ENCODE measurements around the gene EPHA1. TPM values are rescaled to one million over a fixed set of nuclear protein-coding genes. Genes with fewer than 3 reads are reported as not detected.
A peak's percentile ranks its signal among the peaks of the same experiment; 100 is the strongest.

Gene EPHA1
- total and polyA plus RNA-seq, 4 donors = 0.89 to 6.6 (median 2.3) TPM

- H3K4me3 ChIP-seq (ENCODE audit: low read depth, low read length) = no peak overlapping the region
- H3K27me3 ChIP-seq (ENCODE audit: control insufficient read depth, insufficient read depth, low read length) = no peaks in the 10 kb centered on the region
- WGBS (ENCODE audit: insufficient coverage) = 100% methylated on average over 1 of the region's 3 CpGs
- peaks cover 4% of the 10 kb centered on the region for H3K4me1 ChIP-seq (ENCODE audit: control insufficient read depth, insufficient read depth, low read length)
- no peaks in the 10 kb centered on the region for H3K9me3 ChIP-seq (ENCODE audit: control insufficient read depth, insufficient read depth, low read length)
- no peaks in the 10 kb centered on the region for H3K36me3 ChIP-seq (ENCODE audit: control insufficient read depth, insufficient read depth, low read length)
- H3K27ac ChIP-seq (ENCODE audit: low read depth, low read length) = no peak overlapping the region
- DNase-seq (ENCODE audit: low read depth in 4 of 6, low spot score in 6 of 6) = no peak
Measured at GRCh38 chr7:143449793-143450192, 41.1 kb upstream of the EPHA1 start.

GRCh38 chr7:143448429-143448828, 39.8 kb upstream of the EPHA1 start:
- Histone ChIP-seq H3K4me1 (ENCODE audit: control insufficient read depth, insufficient read depth, low read length) (peaks cover 4% of the 10 kb centered on the region), H3K27ac (ENCODE audit: low read depth, low read length) (no peak overlapping the region), H3K27me3 (ENCODE audit: control insufficient read depth, insufficient read depth, low read length) (no peaks in the 10 kb centered on the region), H3K9me3 (ENCODE audit: control insufficient read depth, insufficient read depth, low read length) (no peaks in the 10 kb centered on the region), H3K36me3 (ENCODE audit: control insufficient read depth, insufficient read depth, low read length) (no peaks in the 10 kb centered on the region), H3K4me3 (ENCODE audit: low read depth, low read length) (no peak overlapping the region)
- DNase-seq (ENCODE audit: low read depth in 4 of 6, low spot score in 6 of 6) = no peak
- WGBS (ENCODE audit: insufficient coverage) = 95% methylated on average over 4 of the region's 5 CpGs

- DNase-seq (ENCODE audit: low read depth in 4 of 6, low spot score in 6 of 6) = peak; percentile 50 to 92 (median 68)
- Histone ChIP-seq H3K9me3 (ENCODE audit: control insufficient read depth, insufficient read depth, low read length) (no peaks in the 10 kb centered on the region), H3K4me1 (ENCODE audit: control insufficient read depth, insufficient read depth, low read length) (peaks cover 4% of the 10 kb centered on the region), H3K27me3 (ENCODE audit: control insufficient read depth, insufficient read depth, low read length) (no peaks in the 10 kb centered on the region), H3K4me3 (ENCODE audit: low read depth, low read length) (no peak overlapping the region), H3K36me3 (ENCODE audit: control insufficient read depth, insufficient read depth, low read length) (no peaks in the 10 kb centered on the region), H3K27ac (ENCODE audit: low read depth, low read length) (peak overlapping the region; percentile 8)
- WGBS (ENCODE audit: insufficient coverage) = no CpG with 5 or more reads among the region's 3 CpGs
Measured at GRCh38 chr7:143447466-143447865, 38.8 kb upstream of the EPHA1 start.

GRCh38 chr7:143444785-143445184, 36.1 kb upstream of the EPHA1 start:
- Histone ChIP-seq H3K36me3 (ENCODE audit: control insufficient read depth, insufficient read depth, low read length) (no peaks in the 10 kb centered on the region), H3K9me3 (ENCODE audit: control insufficient read depth, insufficient read depth, low read length) (no peaks in the 10 kb centered on the region), H3K27me3 (ENCODE audit: control insufficient read depth, insufficient read depth, low read length) (no peaks in the 10 kb centered on the region), H3K4me1 (ENCODE audit: control insufficient read depth, insufficient read depth, low read length) (peaks cover 4% of the 10 kb centered on the region), H3K4me3 (ENCODE audit: low read depth, low read length) (no peak overlapping the region), H3K27ac (ENCODE audit: low read depth, low read length) (no peak overlapping the region)
- DNase-seq (ENCODE audit: low read depth in 4 of 6, low spot score in 6 of 6) = no peak
- WGBS (ENCODE audit: insufficient coverage) = 67% methylated on average over 1 of the region's 1 CpG

- no peak for DNase-seq (ENCODE audit: low read depth in 4 of 6, low spot score in 6 of 6)
- Histone ChIP-seq H3K4me3 (ENCODE audit: low read depth, low read length) (no peak overlapping the region), H3K4me1 (ENCODE audit: control insufficient read depth, insufficient read depth, low read length) (peaks cover 4% of the 10 kb centered on the region), H3K9me3 (ENCODE audit: control insufficient read depth, insufficient read depth, low read length) (no peaks in the 10 kb centered on the region), H3K27ac (ENCODE audit: low read depth, low read length) (no peak overlapping the region), H3K36me3 (ENCODE audit: control insufficient read depth, insufficient read depth, low read length) (no peaks in the 10 kb centered on the region), H3K27me3 (ENCODE audit: control insufficient read depth, insufficient read depth, low read length) (no peaks in the 10 kb centered on the region)
- WGBS (ENCODE audit: insufficient coverage) = 100% methylated on average over 1 of the region's 6 CpGs
Measured at GRCh38 chr7:143444063-143444782, 35.6 kb upstream of the EPHA1 start.

- 88% methylated on average over 4 of the region's 4 CpGs for WGBS (ENCODE audit: insufficient coverage)
Measured at GRCh38 chr7:143443153-143443552, 34.5 kb upstream of the EPHA1 start, which contains the start of gene TAS2R60. TSS of gene TAS2R60 (plus strand) at chr7:143443453. CDS start at chr7:143443453, 0 bp downstream.

GRCh38 chr7:143439866-143440265, 31.2 kb upstream of the EPHA1 start:
- no peaks in the 10 kb centered on the region for H3K9me3 ChIP-seq (ENCODE audit: control insufficient read depth, insufficient read depth, low read length)
- no peak overlapping the region for H3K4me3 ChIP-seq (ENCODE audit: low read depth, low read length)
- no peak for DNase-seq (ENCODE audit: low read depth in 4 of 6, low spot score in 6 of 6)
- H3K4me1 ChIP-seq (ENCODE audit: control insufficient read depth, insufficient read depth, low read length) = no peaks in the 10 kb centered on the region
- WGBS (ENCODE audit: insufficient coverage) = no CpG with 5 or more reads among the region's 2 CpGs
- no peak overlapping the region for H3K27ac ChIP-seq (ENCODE audit: low read depth, low read length)
- no peaks in the 10 kb centered on the region for H3K36me3 ChIP-seq (ENCODE audit: control insufficient read depth, insufficient read depth, low read length)
- no peaks in the 10 kb centered on the region for H3K27me3 ChIP-seq (ENCODE audit: control insufficient read depth, insufficient read depth, low read length)

More at GRCh38 chr7:143443153-143443552, 34.5 kb upstream of the EPHA1 start, which contains the start of gene TAS2R60:
- no peak for DNase-seq (ENCODE audit: low read depth in 4 of 6, low spot score in 6 of 6)
- Histone ChIP-seq H3K27me3 (ENCODE audit: control insufficient read depth, insufficient read depth, low read length) (no peaks in the 10 kb centered on the region), H3K9me3 (ENCODE audit: control insufficient read depth, insufficient read depth, low read length) (no peaks in the 10 kb centered on the region), H3K4me3 (ENCODE audit: low read depth, low read length) (no peak within 1 kb of the TSS), H3K27ac (ENCODE audit: low read depth, low read length) (no peak within 1 kb of the TSS), H3K4me1 (ENCODE audit: control insufficient read depth, insufficient read depth, low read length) (peaks cover 4% of the 10 kb centered on the region), H3K36me3 (ENCODE audit: control insufficient read depth, insufficient read depth, low read length) (no peaks in the 10 kb centered on the region)

- Histone ChIP-seq H3K27ac (ENCODE audit: low read depth, low read length) (no peak overlapping the region), H3K36me3 (ENCODE audit: control insufficient read depth, insufficient read depth, low read length) (no peaks in the 10 kb centered on the region), H3K4me1 (ENCODE audit: control insufficient read depth, insufficient read depth, low read length) (no peaks in the 10 kb centered on the region), H3K4me3 (ENCODE audit: low read depth, low read length) (no peak overlapping the region), H3K9me3 (ENCODE audit: control insufficient read depth, insufficient read depth, low read length) (no peaks in the 10 kb centered on the region), H3K27me3 (ENCODE audit: control insufficient read depth, insufficient read depth, low read length) (no peaks in the 10 kb centered on the region)
- 83% methylated on average over 3 of the region's 4 CpGs for WGBS (ENCODE audit: insufficient coverage)
- DNase-seq (ENCODE audit: low read depth in 4 of 6, low spot score in 6 of 6) = no peak
Measured at GRCh38 chr7:143437578-143437977, 28.9 kb upstream of the EPHA1 start.

- Histone ChIP-seq H3K4me1 (ENCODE audit: control insufficient read depth, insufficient read depth, low read length) (no peaks in the 10 kb centered on the region), H3K36me3 (ENCODE audit: control insufficient read depth, insufficient read depth, low read length) (no peaks in the 10 kb centered on the region), H3K27me3 (ENCODE audit: control insufficient read depth, insufficient read depth, low read length) (no peaks in the 10 kb centered on the region), H3K27ac (ENCODE audit: low read depth, low read length) (no peak overlapping the region), H3K4me3 (ENCODE audit: low read depth, low read length) (no peak overlapping the region), H3K9me3 (ENCODE audit: control insufficient read depth, insufficient read depth, low read length) (no peaks in the 10 kb centered on the region)
- 67% methylated on average over 2 of the region's 3 CpGs for WGBS (ENCODE audit: insufficient coverage)
- DNase-seq (ENCODE audit: low read depth in 4 of 6, low spot score in 6 of 6) = no peak
Measured at GRCh38 chr7:143436325-143436946, 27.8 kb upstream of the EPHA1 start.

- no peaks in the 10 kb centered on the region for H3K4me1 ChIP-seq (ENCODE audit: control insufficient read depth, insufficient read depth, low read length)
- H3K4me3 ChIP-seq (ENCODE audit: low read depth, low read length) = no peak overlapping the region
- H3K36me3 ChIP-seq (ENCODE audit: control insufficient read depth, insufficient read depth, low read length) = no peaks in the 10 kb centered on the region
- no peak for DNase-seq (ENCODE audit: low read depth in 4 of 6, low spot score in 6 of 6)
- no peaks in the 10 kb centered on the region for H3K9me3 ChIP-seq (ENCODE audit: control insufficient read depth, insufficient read depth, low read length)
- no CpG with 5 or more reads among the region's 2 CpGs for WGBS (ENCODE audit: insufficient coverage)
- no peaks in the 10 kb centered on the region for H3K27me3 ChIP-seq (ENCODE audit: control insufficient read depth, insufficient read depth, low read length)
- no peak overlapping the region for H3K27ac ChIP-seq (ENCODE audit: low read depth, low read length)
Measured at GRCh38 chr7:143435266-143435665, 26.6 kb upstream of the EPHA1 start.
